ENCODE measurements around the gene SLX9.

- TF ChIP-seq MAX (IDR thresholded peaks at IDR 0.05; ENCODE audit: low read depth) (no peak), CTCF (IDR thresholded peaks at IDR 0.05) (no peak), JUND (IDR thresholded peaks at IDR 0.05) (no peak), RAD21 (IDR thresholded peaks at IDR 0.05; ENCODE audit: low read length) (no peak), ELF1 (IDR thresholded peaks at IDR 0.05) (no peak), GATA2 (CRISPR knock-in tag; IDR thresholded peaks at IDR 0.05) (no peak), MEF2A (IDR thresholded peaks at IDR 0.05; ENCODE audit: borderline replicate concordance, low read depth) (no peak), MXI1 (IDR thresholded peaks at IDR 0.05; ENCODE audit: low read depth, low read length) (no peak), ZBTB33 (IDR thresholded peaks at IDR 0.05; ENCODE audit: borderline replicate concordance, low read depth) (no peak), RXRA (IDR thresholded peaks at IDR 0.05; ENCODE audit: borderline replicate concordance, low read depth) (no peak), IRF3 (IDR thresholded peaks at IDR 0.05; ENCODE audit: low read depth, low read length) (no peak), USF2 (IDR thresholded peaks at IDR 0.05; ENCODE audit: borderline replicate concordance, low read depth, low read length) (no peak), EZH2phosphoT487 (IDR thresholded peaks at IDR 0.05; ENCODE audit: borderline replicate concordance, low read depth) (no peak)
Observed at GRCh38 chr21:44973598-44973997, 33.8 kb downstream of the SLX9 start.

Data from SK-N-SH (cell line).